HUES48 (cell line): ENCODE measurements around the gene OPCML.

Experiments
- H3K27ac ChIP-seq: one replicate; pipeline ENCODE4 v1.7.0; 2013; ENCODE audit warnings: low read depth, low read length, inconsistent platforms
- H3K27me3 ChIP-seq: 2 replicates; pipeline ENCODE4 v1.6.1; 2013; ENCODE audit warnings: mild to moderate bottlenecking, low read length; ENCODE audit not compliant: control insufficient read depth, insufficient read depth
- H3K36me3 ChIP-seq: 2 replicates; pipeline ENCODE4 v1.6.1; 2013; ENCODE audit warnings: low read length; ENCODE audit not compliant: control insufficient read depth, insufficient read depth
- H3K4me1 ChIP-seq: 2 replicates; pipeline ENCODE4 v1.6.1; 2013; ENCODE audit warnings: mild to moderate bottlenecking, low read length; ENCODE audit not compliant: control insufficient read depth, insufficient read depth
- H3K4me3 ChIP-seq: 2 replicates; pipeline ENCODE4 v1.5.1; 2013; ENCODE audit warnings: mild to moderate bottlenecking, low read depth, low read length
- H3K9ac ChIP-seq: 2 replicates; pipeline ENCODE4 v1.6.1; 2013; ENCODE audit warnings: mild to moderate bottlenecking, low read depth, low read length, moderate library complexity
- H3K9me3 ChIP-seq: 2 replicates; pipeline ENCODE4 v1.6.1; 2013; ENCODE audit warnings: low read length; ENCODE audit not compliant: control insufficient read depth, insufficient read depth

OPCML gene

GRCh38 chr11:132802947-132803346, 729.4 kb downstream of the OPCML start:
- Histone ChIP-seq H3K4me1 (peaks cover 4% of the 10 kb centered on the region), H3K36me3 (no peaks in the 10 kb centered on the region), H3K27me3 (no peaks in the 10 kb centered on the region), H3K4me3 (no peak overlapping the region), H3K9me3 (no peaks in the 10 kb centered on the region), H3K9ac (no peak overlapping the region), H3K27ac (no peak overlapping the region)

DNA sequence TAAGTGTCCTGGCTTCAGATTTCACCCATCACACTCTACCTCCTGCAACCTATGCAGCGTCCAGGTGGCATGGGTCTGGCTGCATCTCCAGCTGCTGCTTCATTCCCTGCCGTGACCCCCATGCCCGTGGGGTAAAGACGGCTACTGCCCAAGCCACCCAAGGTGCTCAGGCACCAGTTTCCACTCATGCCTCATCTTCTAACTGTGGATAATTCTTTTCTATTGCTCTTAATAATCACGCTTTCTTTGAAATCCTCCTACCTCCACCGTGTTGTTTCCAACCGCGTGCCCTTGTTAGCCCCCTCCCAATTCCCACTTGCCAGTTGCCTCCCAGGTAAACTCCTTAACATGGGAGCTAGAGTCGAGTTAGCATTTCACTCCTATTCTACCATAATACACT, 738.5 kb downstream of the OPCML start:
- Histone ChIP-seq H3K9ac (no peak overlapping the region), H3K4me3 (no peak overlapping the region), H3K36me3 (no peaks in the 10 kb centered on the region), H3K27ac (no peak overlapping the region), H3K27me3 (no peaks in the 10 kb centered on the region), H3K4me1 (peaks cover 45% of the 10 kb centered on the region), H3K9me3 (no peaks in the 10 kb centered on the region)

DNA sequence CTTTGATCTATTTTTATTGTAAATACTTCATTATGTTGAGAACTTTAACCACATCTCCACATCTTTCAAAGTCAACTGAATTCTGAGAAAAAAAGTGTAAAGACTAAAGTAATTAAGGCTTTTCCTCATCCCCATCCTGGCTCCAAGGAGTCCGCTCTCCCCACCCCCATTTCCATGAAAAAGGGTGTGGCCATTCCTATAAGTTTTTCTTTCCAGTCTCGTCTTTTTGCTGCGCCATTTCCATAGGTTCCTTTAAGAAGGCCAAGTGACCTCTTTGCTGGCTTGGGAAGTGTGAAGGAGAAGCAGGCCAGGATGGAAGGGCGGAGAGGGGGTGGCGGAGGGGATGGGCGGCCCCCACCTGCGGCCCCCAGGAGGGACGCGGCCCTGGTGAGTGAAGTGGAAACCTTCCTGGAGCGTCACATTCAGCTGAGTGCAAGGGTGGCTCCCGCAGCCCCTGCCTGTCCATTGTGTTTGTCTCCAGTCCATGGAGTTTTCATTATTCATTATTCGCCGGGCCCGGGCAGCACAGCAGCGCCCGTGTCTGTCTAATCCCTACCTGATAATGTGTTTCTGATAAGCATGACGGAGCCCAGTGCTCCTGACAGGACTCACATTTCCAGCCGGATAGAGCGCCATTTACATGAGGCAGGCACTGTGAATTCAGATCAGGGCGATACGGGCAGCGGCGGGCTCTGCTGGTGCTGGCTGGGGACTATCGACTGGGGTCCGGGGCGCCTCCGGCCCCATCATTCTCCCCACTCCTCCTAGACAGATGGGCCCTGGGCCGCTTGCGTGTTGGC, 739.8 kb downstream of the OPCML start:
- Histone ChIP-seq H3K4me1 (peaks cover 45% of the 10 kb centered on the region), H3K4me3 (peak overlapping the region; percentile 48), H3K9me3 (no peaks in the 10 kb centered on the region), H3K27ac (peak overlapping the region; percentile 3), H3K9ac (no peak overlapping the region), H3K36me3 (no peaks in the 10 kb centered on the region), H3K27me3 (no peaks in the 10 kb centered on the region)

DNA sequence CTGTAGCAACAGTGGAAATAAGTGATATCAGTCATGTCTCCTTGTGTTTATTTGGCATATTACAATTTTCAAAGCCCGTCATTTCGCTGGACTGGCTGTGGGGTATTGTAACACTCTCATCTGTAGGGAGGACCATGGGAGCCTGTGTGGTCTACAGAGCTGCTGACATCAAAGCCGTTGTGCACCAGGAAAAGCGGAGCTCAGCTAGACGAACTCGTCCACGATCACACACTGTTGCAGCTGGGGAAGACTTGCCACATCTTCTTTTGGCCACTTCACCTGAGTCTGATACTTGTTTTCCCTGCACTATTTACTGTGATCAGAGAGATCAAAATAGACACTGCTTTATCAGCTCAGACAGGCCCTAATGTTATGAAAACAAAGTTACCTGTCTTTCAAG, 741.3 kb downstream of the OPCML start:
- H3K36me3 ChIP-seq, result no peaks in the 10 kb centered on the region
- H3K27ac ChIP-seq, result no peak overlapping the region
- H3K4me1 ChIP-seq, result peaks cover 48% of the 10 kb centered on the region
- no peak overlapping the region for H3K9ac ChIP-seq
- no peaks in the 10 kb centered on the region for H3K27me3 ChIP-seq
- H3K4me3 ChIP-seq, result no peak overlapping the region
- no peaks in the 10 kb centered on the region for H3K9me3 ChIP-seq

GRCh38 chr11:132790466-132790865, 741.8 kb downstream of the OPCML start:
- Histone ChIP-seq H3K27me3 (no peaks in the 10 kb centered on the region), H3K4me1 (peaks cover 53% of the 10 kb centered on the region), H3K27ac (no peak overlapping the region), H3K9ac (no peak overlapping the region), H3K9me3 (no peaks in the 10 kb centered on the region), H3K4me3 (no peak overlapping the region), H3K36me3 (no peaks in the 10 kb centered on the region)

GRCh38 chr11:132788816-132789325, 743.4 kb downstream of the OPCML start:
- Histone ChIP-seq H3K9ac (no peak overlapping the region), H3K4me3 (no peak overlapping the region), H3K36me3 (no peaks in the 10 kb centered on the region), H3K27ac (no peak overlapping the region), H3K27me3 (no peaks in the 10 kb centered on the region), H3K9me3 (no peaks in the 10 kb centered on the region), H3K4me1 (peaks cover 57% of the 10 kb centered on the region)

- peak overlapping the region; percentile 50 for H3K27ac ChIP-seq
- H3K9me3 ChIP-seq, result no peaks in the 10 kb centered on the region
- H3K4me1 ChIP-seq, result peaks cover 29% of the 10 kb centered on the region
- H3K27me3 ChIP-seq, result no peaks in the 10 kb centered on the region
- H3K36me3 ChIP-seq, result no peaks in the 10 kb centered on the region
- no peak overlapping the region for H3K4me3 ChIP-seq
- H3K9ac ChIP-seq, result no peak overlapping the region
These were observed 746.4 kb downstream of the OPCML start for GRCh38 chr11:132785878-132786277.

DNA sequence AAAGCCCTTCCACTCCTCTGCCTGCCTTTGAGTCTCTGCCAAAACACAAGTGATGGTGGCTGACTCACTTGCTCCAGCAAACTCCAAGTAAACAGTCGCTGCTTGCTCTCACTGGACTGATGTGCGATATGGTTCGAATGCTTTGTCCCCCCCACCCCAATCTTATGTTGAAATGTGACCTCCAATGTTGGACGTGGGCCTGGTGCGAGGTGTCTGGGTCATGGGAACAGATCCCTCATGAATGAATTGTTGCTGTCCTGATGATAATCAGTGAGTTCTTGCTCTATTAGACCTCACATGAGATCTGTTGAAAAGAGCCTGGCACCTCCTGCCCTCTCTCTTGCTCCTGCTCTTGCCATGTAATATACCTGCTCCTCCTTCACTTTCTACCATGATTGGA, 747.9 kb downstream of the OPCML start:
- Histone ChIP-seq H3K27me3 (no peaks in the 10 kb centered on the region), H3K4me3 (no peak overlapping the region), H3K36me3 (no peaks in the 10 kb centered on the region), H3K9me3 (no peaks in the 10 kb centered on the region), H3K27ac (no peak overlapping the region), H3K4me1 (peaks cover 31% of the 10 kb centered on the region), H3K9ac (no peak overlapping the region)

GRCh38 chr11:132782102-132782501, 750.2 kb downstream of the OPCML start:
- Histone ChIP-seq H3K4me1 (peaks cover 38% of the 10 kb centered on the region), H3K9me3 (no peaks in the 10 kb centered on the region), H3K27ac (no peak overlapping the region), H3K4me3 (no peak overlapping the region), H3K9ac (no peak overlapping the region), H3K27me3 (no peaks in the 10 kb centered on the region), H3K36me3 (no peaks in the 10 kb centered on the region)

DNA sequence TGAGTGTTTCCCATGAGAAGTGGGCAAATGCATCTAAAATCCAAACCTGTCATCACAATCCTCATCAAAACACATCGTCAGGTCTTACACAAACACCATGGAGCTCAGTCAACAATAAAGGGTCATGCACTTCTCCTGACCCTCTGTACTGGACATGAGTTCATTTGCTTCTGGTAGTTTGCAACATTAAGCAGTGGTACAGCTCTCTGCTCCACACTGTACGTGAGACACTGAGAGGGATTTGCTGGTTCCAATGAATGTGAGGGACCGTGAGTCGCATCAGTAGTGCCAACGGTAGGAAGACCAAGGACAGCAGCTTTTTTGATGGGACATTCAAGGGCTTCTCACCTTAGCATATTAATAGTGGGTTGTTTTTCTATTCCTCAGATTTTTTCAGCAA, 752.3 kb downstream of the OPCML start:
- H3K27me3 ChIP-seq, result no peaks in the 10 kb centered on the region
- H3K4me3 ChIP-seq, result no peak overlapping the region
- no peaks in the 10 kb centered on the region for H3K36me3 ChIP-seq
- no peak overlapping the region for H3K27ac ChIP-seq
- H3K4me1 ChIP-seq, result peaks cover 29% of the 10 kb centered on the region
- H3K9me3 ChIP-seq, result no peaks in the 10 kb centered on the region
- no peak overlapping the region for H3K9ac ChIP-seq

DNA sequence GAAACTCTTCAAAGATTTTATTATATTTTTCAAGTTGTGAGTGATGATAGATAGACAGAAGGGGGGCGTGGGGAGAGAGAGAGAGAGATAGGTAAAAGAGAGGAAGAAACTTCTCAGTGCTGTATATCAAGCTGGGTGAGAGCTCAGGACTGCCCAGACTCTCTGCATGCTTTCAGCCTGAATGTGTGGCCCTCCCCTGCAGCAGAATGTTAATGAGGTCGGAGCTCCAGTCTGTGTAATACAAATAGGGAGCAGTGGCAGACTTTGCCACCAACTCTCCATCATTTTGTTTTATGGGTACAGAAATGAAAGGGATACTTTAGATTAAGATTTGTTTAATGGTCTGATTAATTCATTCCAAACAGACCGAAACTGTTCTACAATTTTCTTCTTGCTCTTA, 752.8 kb downstream of the OPCML start:
- H3K4me3 ChIP-seq, result no peak overlapping the region
- H3K36me3 ChIP-seq, result no peaks in the 10 kb centered on the region
- no peak overlapping the region for H3K27ac ChIP-seq
- H3K27me3 ChIP-seq, result no peaks in the 10 kb centered on the region
- no peaks in the 10 kb centered on the region for H3K9me3 ChIP-seq
- peaks cover 29% of the 10 kb centered on the region for H3K4me1 ChIP-seq
- H3K9ac ChIP-seq, result no peak overlapping the region
